Loucy (cell line): Measurements from ENCODE around the gene TNC.

Experiments used
- CTCF ChIP-seq: fragments of 200-600 bp; sonication (generic); conservative IDR thresholded peaks from 2 replicates; pipeline ENCODE4 v1.5.1; 2014; ENCODE audit warnings: mild to moderate bottlenecking, antibody characterized with exemption, low read length
- EZH2phosphoT487 ChIP-seq: fragments of 200-600 bp; IDR thresholded peaks from 2 replicates; pipeline ENCODE4 v1.6.1; 2018; ENCODE audit warnings: antibody characterized with exemption, mild to moderate bottlenecking, moderate library complexity, borderline replicate concordance

GRCh38 chr9:115018547-115019435, 99.2 kb downstream of the TNC start:
- TF ChIP-seq EZH2phosphoT487 (no peak), CTCF (no peak)
